DOHH2 (cell line): Measurements from ENCODE around the gene DUSP28.

ENCODE experiments used
- EZH2phosphoT487 ChIP-seq: fragments of 200-600 bp; sonication (generic); IDR thresholded peaks from 2 replicates; pipeline ENCODE4 v1.6.1; 2017; ENCODE audit warnings: borderline replicate concordance, mild to moderate bottlenecking, antibody characterized with exemption, low read length, moderate library complexity, mixed read lengths
- TF ChIP-seq, protein P1 (sequence below): fragments of 200-600 bp; sonication (generic); IDR thresholded peaks from one replicate; pipeline ENCODE4 v1.5.1; 2014; ENCODE audit warnings: antibody characterized with exemption, mild to moderate bottlenecking, low read depth, low read length; ENCODE audit not compliant: poor library complexity, severe bottlenecking

- TF ChIP-seq, protein P1, sequence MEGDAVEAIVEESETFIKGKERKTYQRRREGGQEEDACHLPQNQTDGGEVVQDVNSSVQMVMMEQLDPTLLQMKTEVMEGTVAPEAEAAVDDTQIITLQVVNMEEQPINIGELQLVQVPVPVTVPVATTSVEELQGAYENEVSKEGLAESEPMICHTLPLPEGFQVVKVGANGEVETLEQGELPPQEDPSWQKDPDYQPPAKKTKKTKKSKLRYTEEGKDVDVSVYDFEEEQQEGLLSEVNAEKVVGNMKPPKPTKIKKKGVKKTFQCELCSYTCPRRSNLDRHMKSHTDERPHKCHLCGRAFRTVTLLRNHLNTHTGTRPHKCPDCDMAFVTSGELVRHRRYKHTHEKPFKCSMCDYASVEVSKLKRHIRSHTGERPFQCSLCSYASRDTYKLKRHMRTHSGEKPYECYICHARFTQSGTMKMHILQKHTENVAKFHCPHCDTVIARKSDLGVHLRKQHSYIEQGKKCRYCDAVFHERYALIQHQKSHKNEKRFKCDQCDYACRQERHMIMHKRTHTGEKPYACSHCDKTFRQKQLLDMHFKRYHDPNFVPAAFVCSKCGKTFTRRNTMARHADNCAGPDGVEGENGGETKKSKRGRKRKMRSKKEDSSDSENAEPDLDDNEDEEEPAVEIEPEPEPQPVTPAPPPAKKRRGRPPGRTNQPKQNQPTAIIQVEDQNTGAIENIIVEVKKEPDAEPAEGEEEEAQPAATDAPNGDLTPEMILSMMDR = no peak
- TF ChIP-seq EZH2phosphoT487 = no peak
Measured at GRCh38 chr2:240584486-240585031, 24.4 kb downstream of the DUSP28 start.
